ENCODE measurements around the gene STK38L.

Gene STK38L

DNA sequence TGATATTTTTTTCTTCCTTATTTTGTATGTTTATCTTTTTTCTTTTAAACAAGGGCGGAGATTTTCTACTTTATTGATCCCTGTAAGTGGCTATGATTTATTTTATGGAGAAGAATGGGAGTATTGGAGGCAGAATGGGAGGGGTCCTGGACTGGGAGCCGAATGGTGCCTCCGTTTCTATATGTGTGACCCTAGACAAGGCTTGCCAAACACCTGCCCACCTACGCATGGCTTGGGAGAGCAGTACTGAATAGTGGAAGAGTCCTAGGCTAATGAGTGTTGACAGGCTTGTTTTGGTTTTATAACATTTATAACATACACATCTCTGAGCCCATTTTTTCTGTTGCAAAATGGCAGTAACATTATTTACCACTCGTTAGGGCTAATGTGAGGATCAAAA is 29.0 kb downstream of the STK38L start:
- DNase-seq (ENCODE audit: extremely low read depth in 1 of 2, low read depth in 1 of 2), result no peak

DNA sequence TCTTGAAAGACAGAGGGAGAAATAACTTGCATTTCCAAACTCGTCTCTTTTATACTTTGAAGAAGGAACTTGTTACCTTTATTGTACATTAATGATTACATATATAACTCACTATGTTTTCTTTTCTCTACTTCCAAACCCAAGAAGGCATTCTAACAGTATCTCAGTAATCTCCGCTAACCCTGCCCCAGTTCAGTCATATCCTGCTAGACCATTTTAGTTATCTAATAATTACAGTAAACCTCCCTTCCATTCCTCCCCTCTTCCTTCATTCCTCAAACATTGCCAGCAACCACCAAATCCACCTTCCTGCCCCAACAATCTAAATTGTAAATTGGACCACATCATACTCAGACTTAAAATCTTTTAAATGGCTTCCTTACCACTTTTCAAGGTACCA is 30.6 kb downstream of the STK38L start:
- no peak for DNase-seq (ENCODE audit: extremely low read depth in 1 of 2, low read depth in 1 of 2)

DNA sequence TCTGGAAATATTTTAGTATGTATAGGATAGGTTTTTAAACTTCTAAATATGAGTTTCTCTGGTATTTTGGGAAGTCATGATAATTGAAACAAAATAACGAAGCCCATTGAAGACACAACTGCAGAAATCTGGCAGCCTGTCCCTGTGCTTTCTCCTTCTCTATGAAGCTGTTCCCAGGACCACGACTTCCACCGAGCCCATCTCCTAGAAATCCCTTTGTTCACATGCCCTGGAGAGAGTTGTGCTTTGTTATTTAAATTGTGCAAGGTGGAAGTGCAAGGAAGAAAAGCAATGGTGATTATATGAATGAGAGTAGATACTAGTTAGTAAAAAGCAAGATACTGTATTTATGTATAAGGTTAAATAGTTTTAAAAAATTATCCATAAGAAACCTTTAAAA is 32.2 kb downstream of the STK38L start:
- no peak for DNase-seq (ENCODE audit: extremely low read depth in 1 of 2, low read depth in 1 of 2)

DNA sequence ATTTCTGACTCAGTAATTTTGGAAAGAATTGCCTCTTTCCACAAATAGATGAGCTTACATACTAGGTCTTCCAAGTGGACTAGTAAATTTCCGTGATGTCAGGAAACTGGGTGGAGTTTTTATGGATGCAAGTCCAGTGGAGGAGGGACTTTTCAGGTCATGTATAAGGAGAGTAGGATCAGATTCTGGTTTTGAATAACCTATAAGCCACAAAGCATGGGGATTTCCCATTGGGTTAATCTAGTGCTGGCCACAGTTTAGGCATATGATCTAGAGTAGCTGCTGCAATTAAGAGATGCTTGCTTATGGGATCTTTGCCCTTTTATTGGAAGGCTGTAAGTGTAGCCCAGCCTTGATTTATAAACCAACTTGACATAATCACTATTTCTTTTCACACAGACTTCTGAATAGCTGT is 33.8 kb downstream of the STK38L start:
- DNase-seq (ENCODE audit: extremely low read depth in 1 of 2, low read depth in 1 of 2), result no peak

DNA sequence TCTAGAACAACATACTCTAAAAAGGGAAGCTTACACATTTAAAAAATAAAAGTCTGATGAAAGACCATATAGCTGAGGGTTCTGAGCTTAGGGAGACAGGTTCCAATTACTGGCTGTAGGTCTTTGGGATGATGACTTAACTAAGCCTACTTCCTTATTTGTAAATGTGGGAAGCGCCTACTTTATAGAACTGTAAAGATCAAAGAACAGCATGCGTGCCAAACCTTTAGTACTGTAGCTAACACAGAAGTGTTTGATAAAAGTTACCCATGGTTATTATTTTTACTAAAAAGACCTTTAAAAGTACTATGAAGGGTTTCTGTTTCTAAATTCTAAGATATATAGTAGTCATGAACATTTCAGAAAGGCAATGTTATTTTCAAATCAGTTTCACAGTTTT is 35.7 kb downstream of the STK38L start:
- DNase-seq (ENCODE audit: extremely low read depth in 1 of 2, low read depth in 1 of 2), result no peak

DNA sequence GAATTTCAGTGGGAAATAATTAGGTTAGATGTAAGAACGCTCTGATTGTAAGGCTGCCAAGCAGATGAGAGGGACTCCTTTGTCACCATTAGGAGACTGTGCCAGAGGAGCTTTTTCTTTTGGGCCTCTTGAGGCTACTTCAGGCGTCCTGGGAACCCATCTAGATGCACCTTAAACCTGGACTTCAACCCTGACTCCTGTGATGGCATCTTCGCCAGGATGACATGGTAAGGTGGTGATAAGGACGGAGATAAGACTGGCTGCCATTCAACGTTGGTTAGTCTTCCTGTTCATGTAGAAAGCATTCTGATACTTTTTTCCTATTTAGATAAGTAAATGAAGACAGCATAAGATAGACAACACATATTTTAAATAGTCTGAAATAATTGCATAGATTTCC is 36.3 kb downstream of the STK38L start:
- DNase-seq (ENCODE audit: extremely low read depth in 1 of 2, low read depth in 1 of 2), result no peak

DNA sequence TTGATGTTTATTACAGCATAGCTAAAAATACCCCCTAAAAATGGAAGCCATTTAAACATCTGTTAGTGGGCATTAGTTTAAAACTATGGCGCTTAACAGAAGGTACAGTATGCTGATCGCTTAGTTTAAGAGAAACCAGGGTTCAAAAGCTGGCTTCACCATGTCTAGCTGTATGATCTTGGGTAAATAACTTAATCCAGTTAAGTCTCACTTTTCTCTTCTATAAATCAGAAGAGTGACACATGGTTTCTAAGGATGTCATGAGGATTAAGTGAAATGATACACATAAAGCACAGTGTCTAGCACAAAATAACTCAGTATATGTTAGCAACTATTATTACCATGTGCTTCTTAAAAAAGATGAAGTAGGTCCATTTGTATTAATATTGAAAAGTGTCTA is 38.7 kb downstream of the STK38L start:
- no peak for DNase-seq (ENCODE audit: extremely low read depth in 1 of 2, low read depth in 1 of 2)

DNA sequence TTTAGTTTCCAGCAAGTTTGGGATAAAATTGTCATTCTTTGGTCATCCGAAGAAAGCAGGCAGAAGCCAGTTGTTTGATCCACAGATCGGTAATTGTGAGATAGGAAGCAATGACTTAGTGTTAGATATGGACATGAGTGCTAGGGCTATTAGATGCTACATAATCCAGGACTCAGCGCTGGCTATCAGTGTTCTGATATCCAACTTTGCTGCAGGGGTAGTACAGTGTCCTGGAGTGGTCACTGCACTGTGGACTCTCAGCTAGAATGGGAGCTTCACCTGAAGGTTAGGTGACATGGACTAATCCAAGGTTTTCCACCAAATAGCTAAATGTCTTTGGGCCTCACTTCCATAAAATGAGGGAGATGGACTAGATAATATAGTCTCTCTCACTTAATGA is 39.9 kb downstream of the STK38L start:
- DNase-seq (ENCODE audit: extremely low read depth in 1 of 2, low read depth in 1 of 2), result no peak

DNA sequence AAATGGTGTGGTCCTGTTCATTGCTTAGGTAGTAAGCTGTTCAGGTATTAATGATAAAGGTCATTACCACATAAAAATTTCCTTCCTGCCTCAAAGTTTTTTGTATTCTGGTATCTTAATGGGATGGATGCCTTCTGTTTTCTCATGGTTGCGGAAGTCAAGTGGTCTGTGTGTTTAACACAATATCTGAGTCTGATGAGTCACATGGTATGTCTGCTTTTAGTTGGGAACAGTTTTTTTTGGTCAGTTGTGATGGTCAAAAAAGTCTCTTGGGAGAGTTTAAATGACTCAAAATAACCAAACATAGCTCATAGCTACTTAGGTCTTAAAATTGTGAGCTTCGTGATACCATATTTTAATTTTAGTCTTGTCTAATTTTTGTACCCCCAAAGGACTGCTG is 40.7 kb downstream of the STK38L start:
- DNase-seq (ENCODE audit: extremely low read depth in 1 of 2, low read depth in 1 of 2), result no peak

DNA sequence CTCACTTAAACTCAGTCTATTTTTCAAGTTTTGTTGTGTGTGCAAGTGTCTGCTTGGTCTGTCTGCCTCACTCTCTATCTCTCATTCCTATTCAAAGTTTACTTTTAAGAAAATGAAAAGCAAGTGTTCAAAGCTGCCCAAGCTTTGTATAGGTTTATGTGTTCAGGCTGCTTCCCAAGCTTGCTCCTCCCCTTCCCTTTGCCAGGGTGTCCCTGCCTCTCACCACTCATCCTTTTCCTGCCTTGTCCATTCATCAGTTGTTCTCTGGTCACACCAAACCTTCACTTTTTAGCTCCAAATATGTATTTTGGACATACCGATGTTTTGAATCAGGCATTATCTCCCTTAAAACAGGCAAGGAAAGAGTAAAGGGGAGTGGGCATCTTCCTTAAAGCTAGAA is 41.3 kb downstream of the STK38L start:
- no peak for DNase-seq (ENCODE audit: extremely low read depth in 1 of 2, low read depth in 1 of 2)

DNA sequence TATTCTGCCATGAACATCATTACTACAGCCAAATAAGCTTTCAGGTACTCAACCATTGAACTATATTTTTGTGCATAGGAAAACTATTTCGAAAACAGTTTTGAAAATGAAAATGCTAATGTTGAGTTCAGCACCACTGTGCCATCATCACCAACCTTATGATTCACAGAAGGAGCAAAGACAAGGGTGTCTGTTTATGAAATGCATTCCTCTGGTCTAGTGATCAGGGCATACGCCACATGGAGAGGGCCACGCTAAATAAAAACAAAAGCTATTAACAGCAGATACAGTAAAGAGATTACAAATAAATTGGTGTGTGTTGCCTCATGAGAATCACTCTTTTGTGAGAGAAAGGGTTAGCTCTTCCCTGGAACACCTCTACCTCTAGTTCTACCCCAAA is 45.3 kb downstream of the STK38L start:
- no peak for DNase-seq (ENCODE audit: extremely low read depth in 1 of 2, low read depth in 1 of 2)

DNA sequence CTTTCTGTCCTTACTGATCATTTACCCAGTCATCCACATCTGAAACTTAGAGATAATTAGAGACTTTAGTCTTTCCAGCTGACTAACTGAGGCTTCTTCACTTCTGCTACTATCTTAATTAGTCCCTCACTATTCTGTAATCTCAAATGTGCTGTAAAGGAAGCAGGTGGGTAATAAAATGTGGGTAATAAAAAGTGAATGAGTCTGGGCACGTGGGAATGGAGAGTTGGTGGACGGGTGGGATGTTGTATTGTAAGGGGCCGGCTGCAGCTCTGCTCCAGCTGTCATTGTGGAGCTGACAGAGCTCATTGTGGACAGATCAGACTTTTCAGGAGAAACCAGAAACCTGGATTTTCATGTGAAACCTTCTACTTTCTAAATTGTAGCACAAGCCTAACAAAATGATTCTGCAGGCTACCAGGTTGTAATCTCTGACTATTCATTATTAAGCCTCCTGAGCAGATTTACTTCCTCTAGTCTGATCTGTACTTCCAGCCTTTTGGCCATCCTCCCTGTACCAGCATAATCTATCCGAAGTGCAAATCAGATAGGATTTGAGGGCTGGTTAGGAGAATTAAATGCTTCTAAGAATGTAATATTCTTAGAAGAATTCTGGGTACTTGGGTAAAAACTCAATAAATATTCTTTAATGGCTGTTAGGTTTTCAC is 46.5 kb downstream of the STK38L start:
- DNase-seq (ENCODE audit: extremely low read depth in 1 of 2, low read depth in 1 of 2), result no peak

DNA sequence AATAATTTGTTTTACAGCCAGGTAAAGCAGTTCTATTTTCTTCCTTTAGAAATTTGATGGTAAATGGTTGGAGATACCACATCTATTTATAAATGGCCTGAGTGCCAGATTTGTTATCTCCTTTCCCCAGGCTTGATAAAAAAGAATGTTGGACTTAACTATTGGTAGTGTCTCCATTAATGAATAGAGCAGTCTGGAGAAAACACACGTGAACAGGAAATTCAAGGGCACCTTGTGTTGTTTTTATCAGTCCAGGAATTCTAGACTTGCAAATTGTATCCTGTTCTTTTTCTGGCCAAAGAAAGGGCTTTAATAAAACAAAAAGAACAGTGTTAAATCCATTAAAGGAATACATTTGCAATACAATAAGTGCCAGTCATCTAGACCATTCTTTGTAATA is 47.8 kb downstream of the STK38L start:
- no peak for DNase-seq (ENCODE audit: extremely low read depth in 1 of 2, low read depth in 1 of 2)

DNA sequence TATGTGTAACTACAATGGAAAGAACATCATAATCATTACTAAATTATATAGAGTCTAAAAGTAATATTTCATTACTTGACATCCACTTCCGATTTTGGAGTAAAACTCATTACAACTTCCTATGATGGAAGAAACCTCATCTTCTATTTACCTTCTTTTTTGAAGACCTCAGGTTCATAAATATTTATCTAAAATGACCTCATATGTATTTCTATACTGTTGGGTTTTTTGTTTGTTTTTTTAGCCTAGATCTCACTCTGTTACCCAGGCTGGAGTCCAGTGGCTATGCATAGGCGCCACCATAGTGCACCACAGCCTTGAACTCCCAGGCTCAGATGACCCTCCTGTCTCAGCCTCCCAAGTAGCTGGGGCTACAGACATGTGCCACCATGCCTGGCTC is 48.6 kb downstream of the STK38L start:
- no peak for DNase-seq (ENCODE audit: extremely low read depth in 1 of 2, low read depth in 1 of 2)

DNA sequence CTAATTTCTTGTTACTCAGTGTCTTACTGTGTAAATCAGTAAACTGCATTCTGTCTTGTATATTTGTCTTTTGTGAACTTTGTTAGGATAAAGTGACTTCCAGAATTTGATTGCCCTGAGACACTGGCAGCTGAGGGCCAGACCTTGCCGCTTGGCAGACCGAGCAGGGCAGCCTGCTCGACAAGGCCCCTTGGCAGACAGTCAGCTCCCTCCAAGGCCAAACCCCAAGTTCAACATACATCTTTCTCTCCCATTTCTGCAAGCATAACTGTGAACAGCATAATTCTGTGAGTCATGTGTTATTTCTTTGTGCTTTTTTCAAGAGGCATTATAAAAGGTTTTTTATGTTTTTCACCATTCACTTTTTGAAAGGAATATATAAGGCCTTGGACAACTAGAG is 49.4 kb downstream of the STK38L start:
- no peak for DNase-seq (ENCODE audit: extremely low read depth in 1 of 2, low read depth in 1 of 2)

DNA sequence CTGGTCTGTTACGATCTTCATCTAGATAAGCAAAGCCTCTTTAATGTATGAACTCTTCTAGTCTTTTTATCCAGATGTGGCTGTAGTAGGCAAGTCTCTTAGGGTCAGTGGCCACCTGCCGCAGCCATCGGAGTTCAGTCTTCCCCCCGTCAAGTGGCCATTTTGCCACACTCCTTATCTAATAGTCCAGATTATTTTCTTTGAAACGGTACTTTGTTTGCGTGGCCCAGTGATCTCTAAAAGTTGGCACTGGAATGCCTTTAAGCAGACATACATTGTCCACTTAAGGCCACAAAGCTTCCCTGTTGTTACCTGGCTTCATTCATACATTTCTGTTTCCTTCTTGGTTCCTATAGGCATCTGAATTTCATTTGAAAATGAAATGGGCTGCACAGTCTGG is 52.6 kb downstream of the STK38L start:
- no peak for DNase-seq (ENCODE audit: extremely low read depth in 1 of 2, low read depth in 1 of 2)

DNA sequence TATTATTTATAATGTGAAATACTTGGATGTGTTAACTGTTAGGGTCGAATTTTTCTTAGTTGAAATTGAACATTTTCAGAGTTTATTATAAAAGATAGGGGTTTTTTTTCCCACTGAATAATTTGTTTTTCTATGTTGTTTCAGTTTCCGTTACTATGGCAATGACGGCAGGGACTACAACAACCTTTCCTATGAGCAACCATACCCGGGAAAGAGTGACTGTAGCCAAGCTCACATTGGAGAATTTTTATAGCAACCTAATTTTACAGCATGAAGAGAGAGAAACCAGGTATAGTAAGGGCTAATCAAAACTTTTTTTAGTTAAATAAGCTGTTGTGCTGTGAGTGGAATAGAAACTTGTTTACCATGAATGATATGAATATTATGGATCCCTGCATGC is 53.5 kb downstream of the STK38L start:
- DNase-seq (ENCODE audit: extremely low read depth in 1 of 2, low read depth in 1 of 2), result no peak

DNA sequence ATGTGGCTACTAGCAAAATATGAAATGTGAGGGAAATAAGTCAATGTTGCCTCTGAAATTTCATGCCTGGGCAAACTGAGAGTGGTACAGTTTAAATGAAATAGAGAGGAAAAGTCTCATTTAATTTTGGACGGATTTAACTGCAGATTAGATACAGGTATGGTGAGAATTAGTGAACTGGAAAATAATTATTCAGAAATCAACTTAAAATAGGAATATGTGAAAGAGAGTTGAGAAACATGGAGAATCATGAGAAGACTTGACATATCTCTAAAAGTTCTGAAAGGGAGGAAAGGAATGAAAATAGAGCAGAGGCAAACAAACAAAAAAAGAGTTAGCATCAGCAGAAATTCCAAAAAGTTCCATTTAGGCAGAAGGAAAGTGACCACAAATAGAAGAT is 55.0 kb downstream of the STK38L start:
- DNase-seq (ENCODE audit: extremely low read depth in 1 of 2, low read depth in 1 of 2), result no peak

DNA sequence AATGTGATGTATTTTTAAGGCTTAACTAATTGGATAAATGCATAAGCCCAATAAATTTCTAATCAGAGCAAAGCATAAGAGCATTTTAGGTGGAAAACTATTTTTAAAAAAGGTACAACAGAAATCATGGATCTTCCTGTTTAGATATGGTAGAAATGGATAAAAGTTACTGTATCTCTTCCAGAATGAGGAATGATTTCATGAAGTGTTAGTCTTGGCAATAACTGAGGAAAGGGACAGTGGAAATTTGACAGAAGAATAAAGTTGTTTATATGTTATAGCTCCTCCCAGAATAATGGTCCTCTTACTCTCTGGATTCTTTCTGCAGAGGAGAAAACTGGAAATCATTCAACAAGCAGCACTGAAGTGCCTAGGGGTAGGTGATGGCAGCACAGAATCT is 56.1 kb downstream of the STK38L start:
- DNase-seq (ENCODE audit: extremely low read depth in 1 of 2, low read depth in 1 of 2), result no peak

DNA sequence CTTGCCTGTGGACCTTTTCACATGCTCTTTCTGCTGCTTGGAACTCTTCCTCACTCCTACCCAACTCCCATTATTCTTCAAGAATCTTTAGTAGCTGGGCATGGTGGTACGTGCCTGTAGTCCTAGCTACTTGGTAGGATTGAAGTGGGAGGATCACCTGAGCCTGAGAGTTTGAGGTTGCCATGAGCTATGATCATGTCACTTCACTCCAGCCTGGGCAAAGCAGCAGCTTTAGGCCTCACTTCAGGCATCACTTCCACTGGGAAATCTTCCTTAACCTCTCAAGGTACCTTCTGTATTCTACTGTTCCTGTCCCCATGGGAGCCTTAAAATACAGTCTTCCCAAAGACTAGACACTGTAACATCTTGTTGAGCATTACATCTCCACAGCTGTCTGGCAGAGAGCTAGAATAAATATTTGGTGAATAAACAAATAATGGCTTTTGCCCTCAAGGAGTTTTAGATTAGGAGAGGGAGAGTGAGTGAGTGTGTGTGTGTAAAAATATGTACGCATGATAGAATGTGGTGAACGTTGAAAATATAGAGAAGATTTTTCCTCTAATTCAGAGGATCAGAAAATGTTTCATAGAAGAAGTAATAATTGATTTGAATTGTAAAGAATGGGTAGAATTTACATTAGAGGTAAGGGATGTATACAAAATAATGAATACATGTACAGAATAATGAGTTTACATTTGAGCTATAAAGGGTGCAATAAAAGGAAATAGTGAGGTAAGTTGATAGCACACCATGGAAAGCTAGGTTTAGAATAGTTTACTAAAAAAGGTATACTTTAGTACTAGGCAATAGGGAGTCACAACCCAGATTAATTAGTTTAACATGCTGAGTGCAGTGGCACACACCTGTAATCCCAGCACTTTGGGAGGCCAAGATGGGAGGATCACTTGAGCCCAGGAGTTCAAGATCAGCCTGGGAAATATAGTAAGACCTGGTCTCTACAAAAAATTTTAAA is 59.3 kb downstream of the STK38L start:
- no peak for DNase-seq (ENCODE audit: extremely low read depth in 1 of 2, low read depth in 1 of 2)

DNA sequence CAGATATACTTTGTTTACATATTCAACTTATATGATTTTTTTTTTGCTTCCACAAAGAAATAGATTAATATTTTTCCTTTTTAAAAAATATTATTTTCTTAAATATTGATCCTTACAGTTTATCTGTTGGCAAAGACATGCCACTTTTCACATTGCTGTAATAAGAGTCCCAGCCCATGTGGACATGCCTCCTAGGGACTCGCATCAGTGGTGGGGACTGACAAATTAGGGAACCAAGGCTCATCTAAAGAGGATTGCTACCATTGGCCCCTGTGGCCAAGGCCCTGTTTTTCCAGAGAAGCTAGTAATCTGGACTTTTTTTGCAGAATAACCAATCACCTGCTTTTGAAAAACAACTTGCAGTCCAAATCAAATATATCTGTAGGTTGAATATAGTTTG is 60.8 kb downstream of the STK38L start:
- DNase-seq (ENCODE audit: extremely low read depth in 1 of 2, low read depth in 1 of 2), result no peak

DNA sequence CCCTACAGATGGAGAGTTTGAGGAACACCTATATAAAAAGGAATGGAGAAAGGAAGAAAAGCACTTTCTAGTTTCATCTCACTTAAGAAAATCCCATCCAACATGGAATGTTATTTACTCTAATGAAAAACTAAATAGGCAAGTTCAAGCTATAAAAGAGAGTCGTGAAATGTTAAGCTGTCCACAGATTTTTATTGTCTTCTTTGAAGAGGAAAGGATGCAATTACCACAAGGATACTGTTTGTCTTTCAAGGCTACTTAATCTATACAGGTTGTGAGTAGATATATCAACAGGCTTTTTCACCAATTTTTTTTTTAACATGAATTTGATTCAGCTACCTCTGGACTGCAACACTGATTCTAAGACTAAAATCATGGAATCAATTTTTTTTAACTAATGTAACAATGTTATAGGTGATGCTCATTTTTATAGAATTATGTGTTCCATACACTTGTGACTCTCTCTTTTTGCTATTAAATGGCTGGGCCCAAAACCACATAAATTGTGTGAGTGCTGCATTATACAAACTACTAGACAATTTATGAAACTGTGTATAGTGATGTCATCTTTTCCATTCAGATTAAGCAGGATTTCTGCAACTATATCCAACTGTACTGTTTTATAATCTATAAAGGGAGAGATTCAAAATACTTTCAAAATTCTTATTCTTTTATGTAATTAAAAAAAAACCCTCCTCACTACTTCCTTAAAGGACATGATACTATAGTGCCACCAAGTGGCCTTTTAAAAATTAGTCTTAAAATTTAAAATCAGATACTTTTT is 61.8 kb downstream of the STK38L start:
- no peak for DNase-seq (ENCODE audit: extremely low read depth in 1 of 2, low read depth in 1 of 2)

Data from stimulated activated CD8-positive, alpha-beta memory T cell treated with anti-CD3 and anti-CD28 coated beads, Interleukin-7, amount 100 ng/mL, for 48 hours (primary cell).